Skin epidermis (tissue), 12 donors: Measurements from ENCODE around the gene CTSK.

Source experiments
- H3K27ac ChIP-seq, 21 experiments: fragments of 200-600 bp; sonication (generic) in 11 of 21; one replicate each; pipeline ENCODE4 v1.5.0; 2020; ENCODE audit warnings: mild to moderate bottlenecking in 3 of 21, inconsistent platforms in 2 of 21, moderate library complexity in 2 of 21
- H3K4me3 ChIP-seq, 7 experiments: fragments of 200-600 bp; sonication (generic) in 2 of 7; one replicate each; pipeline ENCODE4 v1.5.0; 2020; ENCODE audit warnings: inconsistent platforms in 2 of 7, mild to moderate bottlenecking in 2 of 7, moderate library complexity in 1 of 7

The CTSK gene

DNA sequence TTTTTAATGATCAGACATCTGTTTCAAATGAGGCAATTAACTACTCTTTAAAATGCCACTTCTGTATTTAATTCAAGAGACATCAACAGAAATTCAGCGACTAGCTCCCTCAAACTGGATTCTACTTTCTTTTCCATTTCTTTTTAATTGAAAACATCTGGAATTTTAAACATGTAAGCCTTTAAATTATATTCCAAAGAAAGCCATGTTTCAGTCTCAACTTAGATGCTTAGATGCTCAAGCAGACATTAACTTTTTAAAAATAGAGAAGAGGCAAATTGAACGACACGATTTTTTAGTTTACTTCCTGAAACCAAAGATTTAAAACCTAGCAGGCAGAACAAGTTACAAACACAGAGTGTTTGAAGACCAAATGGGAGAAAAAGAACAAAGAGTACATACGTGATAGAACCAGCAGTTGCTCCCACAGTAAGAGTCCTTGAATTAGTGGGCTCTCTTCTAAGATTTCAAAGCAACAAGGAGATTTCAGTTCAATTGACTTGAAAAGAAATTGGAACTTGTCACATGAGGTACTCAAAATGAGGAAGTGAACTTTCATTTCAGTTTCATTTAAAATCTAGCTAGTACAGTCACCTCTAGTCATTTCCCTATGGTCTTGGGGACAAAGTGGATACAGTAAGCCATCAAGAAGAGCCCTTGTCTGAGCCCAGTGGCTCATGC, 42.6 kb downstream of the CTSK start, which contains the start of gene CTSS:
TSS of gene CTSS (minus strand) at position 483 of the 681 bp plus-strand sequence. CDS start 1,015 bp downstream, outside the sequence.
- Histone ChIP-seq H3K27ac (peak within 1 kb of the TSS in 20 of 21 experiments; percentile 33 to 93 (median 81)), H3K4me3 (peak within 1 kb of the TSS; percentile 20 to 44 (median 26))

- Histone ChIP-seq H3K27ac (peak overlapping the region in 20 of 21 experiments; percentile 7 to 93 (median 80)), H3K4me3 (peak overlapping the region; percentile 20 to 44 (median 26))
Measured at GRCh38 chr1:150764617-150765101, 43.4 kb downstream of the CTSK start.

GRCh38 chr1:150763018-150763417, 45.0 kb downstream of the CTSK start:
- Histone ChIP-seq H3K27ac (peak overlapping the region in 1 of 21 experiments; percentile 6), H3K4me3 (no peak overlapping the region)

- Histone ChIP-seq H3K4me3 (no peak overlapping the region), H3K27ac (no peak overlapping the region)
Measured at GRCh38 chr1:150762552-150762951, 45.5 kb downstream of the CTSK start.

DNA sequence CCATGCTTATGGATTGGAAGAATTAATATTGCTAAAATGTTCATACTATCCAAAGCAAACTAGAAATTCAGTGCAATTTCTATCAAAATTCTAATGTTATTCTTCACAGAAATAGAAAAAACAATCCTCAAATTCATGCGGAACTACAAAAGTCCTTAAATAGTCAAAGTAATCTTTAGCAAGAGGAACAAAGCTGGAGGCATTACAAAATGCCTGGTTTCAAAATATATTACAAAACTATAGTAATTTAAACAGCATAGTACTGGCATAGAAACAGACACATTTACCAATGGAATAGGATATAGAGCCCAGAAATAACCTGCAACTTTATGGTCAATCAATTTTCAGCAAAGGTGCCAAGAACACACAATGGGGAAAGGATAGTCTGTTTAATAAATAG, 46.3 kb downstream of the CTSK start:
- Histone ChIP-seq H3K4me3 (no peak overlapping the region), H3K27ac (no peak overlapping the region)

DNA sequence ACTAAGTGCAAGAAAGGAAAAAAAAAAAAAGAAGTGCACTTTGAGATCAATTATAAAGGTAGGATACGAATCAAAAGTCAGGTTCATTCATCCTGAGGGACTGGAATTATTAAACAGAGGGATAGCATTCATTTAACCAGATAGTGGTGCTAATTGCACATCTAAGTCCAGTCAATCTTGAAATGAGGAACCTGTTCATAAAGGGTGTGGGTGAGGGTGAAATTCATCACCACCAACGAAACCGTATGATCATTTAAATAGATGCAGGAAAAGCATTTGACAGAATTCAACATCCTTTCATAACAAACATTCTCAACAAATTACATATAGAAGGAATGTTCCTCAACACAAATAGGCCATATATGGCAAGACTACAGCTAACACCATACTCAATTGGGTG, 48.0 kb downstream of the CTSK start:
- Histone ChIP-seq H3K27ac (no peak overlapping the region), H3K4me3 (no peak overlapping the region)

- H3K27ac ChIP-seq, result no peak overlapping the region
- H3K4me3 ChIP-seq, result no peak overlapping the region
Measured at GRCh38 chr1:150753416-150753815, 54.6 kb downstream of the CTSK start.

DNA sequence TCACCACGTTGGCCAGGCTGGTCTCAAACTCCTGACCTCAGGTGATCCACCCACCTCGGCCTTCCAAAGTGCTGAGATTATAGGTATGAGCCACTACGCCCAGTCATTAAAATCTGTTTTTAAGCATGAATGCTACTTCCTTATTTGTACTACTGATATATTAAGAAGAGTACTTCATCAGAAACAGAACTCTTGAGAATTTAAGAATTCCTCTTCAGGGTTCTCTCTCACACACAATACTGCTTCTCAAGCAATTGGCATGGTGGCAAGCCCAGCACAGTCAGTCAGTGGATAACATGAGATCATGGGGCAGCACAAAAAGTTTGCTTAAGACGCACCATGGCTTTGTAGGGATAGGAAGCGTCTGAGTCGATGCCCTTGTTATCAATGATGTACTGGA, 56.6 kb downstream of the CTSK start:
- no peak overlapping the region for H3K4me3 ChIP-seq
- no peak overlapping the region for H3K27ac ChIP-seq

GRCh38 chr1:150749720-150750311, 58.2 kb downstream of the CTSK start:
- H3K27ac ChIP-seq, result no peak overlapping the region
- no peak overlapping the region for H3K4me3 ChIP-seq

DNA sequence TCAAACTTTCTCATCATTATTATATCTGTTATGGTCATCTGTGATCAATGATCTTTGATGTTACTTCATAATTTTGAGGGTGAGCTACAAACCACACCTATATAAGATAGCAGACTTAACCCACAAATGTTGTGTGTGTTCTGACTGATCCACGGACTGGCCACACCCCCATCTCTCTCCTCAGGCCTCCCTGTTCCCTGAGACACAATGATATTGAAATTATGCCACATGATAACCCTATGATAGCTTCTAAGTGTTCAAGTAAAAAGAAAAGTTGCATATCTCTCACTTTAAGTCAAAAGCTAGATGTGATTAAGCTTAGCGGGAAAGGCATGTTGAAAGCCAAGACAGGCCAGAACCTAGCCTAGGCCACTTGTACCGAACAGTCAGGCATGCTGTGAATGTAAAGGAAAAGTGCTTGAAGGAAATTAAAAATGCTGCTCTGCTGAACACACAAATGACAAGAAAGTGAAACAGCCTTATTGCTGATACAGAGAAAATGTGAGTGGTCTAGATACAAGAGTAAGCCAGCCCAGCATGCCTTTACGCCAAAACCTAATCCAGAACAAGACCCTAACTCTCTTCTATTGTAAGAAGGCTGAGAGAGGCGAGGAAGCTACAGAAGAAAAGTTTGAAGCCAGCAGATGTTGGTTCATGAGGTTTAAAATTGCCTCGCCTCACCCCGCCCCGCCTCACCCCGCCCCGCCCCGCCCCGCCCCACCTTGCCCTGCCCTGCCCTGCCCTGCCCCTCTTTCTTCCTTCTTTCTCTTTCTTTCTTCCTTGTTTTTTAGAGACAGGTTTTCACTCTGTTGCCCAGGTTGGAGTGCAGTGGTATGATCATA, 59.0 kb downstream of the CTSK start:
- H3K4me3 ChIP-seq, result no peak overlapping the region
- no peak overlapping the region for H3K27ac ChIP-seq
